A549 treated with AZD9567 at 1 μM for 4 hours (cell line): Measurements from ENCODE around the gene SLC25A15. TPM values are rescaled to one million over a fixed set of nuclear protein-coding genes. Genes with fewer than 3 reads are reported as not detected.

Source experiments
- total RNA-seq: library from RNA; stranded (reverse); fragments of 200-300 nt; extraction: Qiagen RNA extraction; gene quantifications from 5 replicates; pipeline ENCODE4 v1.2.3, GENCODE V29; 2022; ENCODE audit not compliant: insufficient read depth

Gene SLC25A15
- 15.4 to 28.2 TPM (median 18.0 TPM) in 5 replicates for total RNA-seq

GRCh38 chr13:40789275-40790153, at the start of gene SLC25A15:
Gene SLC25A15, plus strand, starts transcription at chr13:40789611. Its CDS starts 3,616 bp downstream, at chr13:40793227.

GRCh38 chr13:40770934-40771618, 18.3 kb upstream of the SLC25A15 start, which contains the start of gene MRPS31:
Gene MRPS31, minus strand, starts transcription at chr13:40771190. Its CDS starts 54 bp downstream, at chr13:40771136.

Other genes starting within 250 kb of the SLC25A15 start
- gene FOXO1, start 123.0 kb upstream of the SLC25A15 start, total RNA-seq = 5.5 to 7.9 TPM (median 7.6 TPM) in 5 replicates
- gene MRPS31, start 18.4 kb upstream of the SLC25A15 start, total RNA-seq = 12.3 to 20.1 TPM (median 14.1 TPM) in 5 replicates
- 27.4 to 34.4 TPM (median 32.5 TPM) in 5 replicates for gene ELF1, start 229.7 kb downstream of the SLC25A15 start, total RNA-seq